HG02610 (cell line): ENCODE measurements around the gene ATG13.
A peak's percentile ranks its signal among the peaks of the same experiment; 100 is the strongest.
"Not testable (repeated sequence)": the region's sequence is repeated elsewhere in the genome, so short reads cannot be mapped to it uniquely, and the experiment has no call there.

Experiments
- ATAC-seq: cut with Tn5 transposase; IDR thresholded peaks from one replicate; pipeline ENCODE4 v1.9.1; 2021; ENCODE audit warnings: mild to moderate bottlenecking, moderate library complexity; ENCODE audit not compliant: unreplicated experiment

Gene ATG13

DNA sequence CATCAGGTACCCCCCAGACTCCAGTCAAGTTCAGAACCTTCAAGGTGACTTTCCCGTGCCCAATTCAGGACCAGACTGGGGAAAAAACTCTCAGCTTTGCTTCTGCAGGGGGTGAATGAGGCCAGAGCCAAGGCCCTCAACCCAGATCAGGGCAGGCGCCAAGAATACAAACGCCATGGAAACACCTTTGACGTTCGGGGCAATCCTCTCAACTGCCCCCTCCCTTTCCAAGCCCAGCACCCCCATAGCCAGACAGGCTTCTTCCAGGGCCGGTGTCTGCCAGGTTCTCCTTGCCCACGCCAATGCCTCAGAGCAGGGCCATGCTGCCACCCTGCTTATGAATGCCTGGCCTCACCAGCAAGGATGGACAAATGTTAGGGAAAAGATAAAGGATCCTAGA lies 77.3 kb downstream of the ATG13 start:
- ATAC-seq: no peak

DNA sequence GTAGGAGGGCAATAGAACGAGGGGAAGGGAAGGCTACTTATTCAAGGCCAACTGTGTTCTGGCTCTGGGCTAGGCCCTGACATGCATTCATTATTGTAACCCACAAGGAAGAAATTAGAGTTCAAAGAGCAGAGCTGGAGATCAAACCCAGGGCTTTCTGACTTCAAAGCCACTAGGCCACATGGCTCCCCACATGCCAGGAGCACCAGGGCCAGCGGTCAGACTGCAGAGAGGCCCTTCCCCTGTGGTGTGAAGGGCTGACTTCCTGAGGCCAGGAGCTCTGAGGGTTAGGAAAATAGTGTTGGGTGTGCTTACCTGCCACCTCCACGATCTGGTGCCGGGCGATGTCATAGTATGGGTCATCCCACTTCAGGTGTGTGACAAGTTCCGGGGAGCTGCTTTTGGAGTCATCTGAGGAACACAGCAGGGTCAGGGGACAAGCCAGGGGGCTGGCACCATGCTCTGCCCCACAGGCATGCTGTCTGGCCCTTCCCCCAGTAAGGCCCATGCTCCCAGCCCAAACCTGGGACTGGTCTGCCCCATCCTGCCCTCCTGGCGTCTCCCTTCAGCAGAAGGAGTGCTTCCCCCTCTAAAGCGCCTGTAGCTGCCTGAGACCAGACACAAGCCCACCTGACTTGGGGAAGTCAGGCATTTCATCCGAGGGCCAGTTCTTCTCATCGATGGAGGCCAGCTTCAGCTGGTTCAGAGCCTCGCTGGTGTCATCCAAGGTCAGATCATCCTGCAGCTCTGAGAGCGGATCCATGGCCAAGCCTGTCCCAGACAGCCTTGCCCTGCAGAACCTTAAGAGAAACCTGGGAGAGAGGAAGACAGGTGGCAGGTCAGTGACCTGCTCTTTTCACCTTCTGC lies 78.2 kb downstream of the ATG13 start:
- ATAC-seq: no peak

DNA sequence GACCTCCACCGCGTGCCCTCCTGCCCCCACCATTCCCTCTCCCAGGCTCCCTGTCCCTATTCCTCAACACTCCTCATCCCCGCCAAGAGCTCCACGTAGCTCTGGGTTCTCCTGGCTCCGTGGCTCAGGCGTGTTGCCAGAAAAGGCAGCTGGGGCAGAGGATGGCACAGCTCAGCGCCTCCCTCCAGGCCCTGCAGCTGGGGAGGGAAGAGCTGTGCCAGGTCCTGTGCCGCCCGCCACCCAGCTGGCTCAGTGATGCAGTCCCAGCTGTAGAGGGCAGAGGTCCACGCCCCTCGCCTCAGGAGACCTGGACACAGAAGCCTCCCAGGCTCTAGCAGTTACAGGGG lies 78.8 kb downstream of the ATG13 start:
- no peak for ATAC-seq

DNA sequence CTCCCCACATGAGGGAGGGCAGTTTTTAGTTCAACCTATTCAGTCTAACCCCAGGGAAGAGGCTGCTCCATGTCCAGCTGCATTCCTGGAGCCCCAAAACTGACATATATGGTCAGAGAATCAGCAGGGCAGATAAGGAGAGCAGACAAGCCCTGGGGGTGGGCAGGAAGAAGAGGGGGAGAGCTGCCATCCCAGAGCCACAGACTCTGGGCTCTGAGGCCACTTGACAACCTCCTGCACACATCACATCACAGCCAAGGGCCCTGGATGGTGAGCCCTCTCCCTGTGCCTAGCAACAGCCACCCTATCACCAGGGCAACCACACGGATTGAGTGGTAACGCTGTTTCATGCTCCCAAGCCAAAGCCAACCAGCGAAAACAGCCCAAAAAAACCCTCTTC lies 80.0 kb downstream of the ATG13 start:
- no peak for ATAC-seq

DNA sequence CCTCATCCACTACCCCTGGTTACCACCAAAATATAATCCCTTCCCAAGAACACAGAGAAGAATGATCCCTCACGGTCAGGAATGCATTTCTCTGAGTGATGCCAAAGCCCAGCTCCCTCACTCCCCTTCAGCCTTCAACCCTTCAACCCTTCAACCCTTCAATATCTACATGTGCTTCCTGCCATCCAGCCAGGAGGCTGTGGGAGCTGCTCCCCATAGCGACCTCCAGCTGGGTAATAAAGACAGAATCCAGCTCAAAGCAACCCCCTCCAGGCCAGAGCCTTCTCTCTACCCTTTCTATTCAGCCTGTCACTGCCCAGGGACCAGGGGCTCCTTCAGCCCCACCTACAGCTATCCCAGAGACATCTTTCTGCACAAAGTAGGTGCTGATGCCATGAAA lies 80.4 kb downstream of the ATG13 start:
- ATAC-seq: no peak

DNA sequence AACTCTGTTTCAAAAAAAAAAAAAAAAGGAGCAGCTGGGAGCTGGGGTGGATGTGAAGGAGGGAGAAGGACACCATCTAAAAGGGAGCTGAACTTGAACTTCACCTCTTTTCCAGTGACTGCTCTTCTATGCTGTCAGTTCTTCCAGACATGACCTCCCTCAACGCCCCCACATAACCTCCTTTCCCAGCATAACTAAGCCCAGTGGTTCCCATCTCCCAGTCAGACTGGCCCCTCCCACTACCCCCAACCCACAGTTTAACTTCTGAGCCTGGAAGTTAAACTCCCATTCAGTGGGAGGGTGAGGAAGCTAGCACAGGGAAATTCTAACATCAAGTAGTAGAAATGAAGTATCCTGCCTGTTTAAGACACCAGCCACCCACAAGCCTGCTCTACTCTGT lies 81.2 kb downstream of the ATG13 start:
- no peak for ATAC-seq

DNA sequence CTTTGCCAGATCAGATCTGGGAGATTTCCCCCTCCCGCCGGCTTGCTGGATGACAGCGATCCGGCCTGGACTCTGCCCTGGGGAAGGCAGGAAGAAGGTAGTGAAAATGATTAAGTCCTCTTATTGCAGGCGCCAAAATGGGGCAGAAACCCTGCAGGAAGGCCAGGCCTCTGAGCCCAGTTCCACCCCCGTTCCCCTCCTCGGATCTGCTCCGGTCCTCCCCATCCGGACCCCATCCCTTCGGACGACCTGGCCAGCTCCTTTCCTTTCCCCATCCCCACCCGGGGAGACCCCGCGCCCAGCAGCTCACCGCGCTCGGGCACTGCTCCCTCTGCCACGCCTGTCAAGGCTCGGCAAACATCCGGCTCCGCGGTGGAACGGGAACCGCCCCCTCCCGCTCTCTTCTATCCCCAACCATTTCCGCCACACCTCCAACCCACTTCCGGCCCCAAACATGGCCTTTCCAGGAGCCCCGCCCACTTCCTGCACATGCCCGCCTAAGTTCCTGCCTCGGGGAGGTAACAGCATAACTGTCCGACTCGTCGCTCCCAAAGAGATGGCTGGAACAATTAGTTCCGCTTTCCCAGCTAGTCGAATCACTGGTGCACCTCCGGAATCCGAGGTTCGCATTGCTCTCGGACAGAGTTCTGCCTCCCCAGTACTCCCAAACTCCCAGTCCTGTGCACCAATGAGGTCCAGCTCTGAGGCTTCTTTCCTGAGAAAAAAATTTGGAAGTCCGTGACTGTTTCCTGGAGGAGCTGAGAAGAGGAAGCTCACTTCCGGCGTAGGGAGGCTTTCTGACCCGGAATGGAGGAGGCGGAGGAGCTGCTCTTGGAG lies 83.1 kb downstream of the ATG13 start, which contains the start of the genes ARHGAP1 and ZNF408:
ARHGAP1 (minus strand) TSS at position 379 of the 837 bp plus-strand sequence. CDS start 4,512 bp downstream, outside the sequence.
ZNF408 (plus strand) TSS at position 791 of the 837 bp plus-strand sequence; CDS start at position 808, 17 bp downstream.
- ATAC-seq: peak; percentile 90

DNA sequence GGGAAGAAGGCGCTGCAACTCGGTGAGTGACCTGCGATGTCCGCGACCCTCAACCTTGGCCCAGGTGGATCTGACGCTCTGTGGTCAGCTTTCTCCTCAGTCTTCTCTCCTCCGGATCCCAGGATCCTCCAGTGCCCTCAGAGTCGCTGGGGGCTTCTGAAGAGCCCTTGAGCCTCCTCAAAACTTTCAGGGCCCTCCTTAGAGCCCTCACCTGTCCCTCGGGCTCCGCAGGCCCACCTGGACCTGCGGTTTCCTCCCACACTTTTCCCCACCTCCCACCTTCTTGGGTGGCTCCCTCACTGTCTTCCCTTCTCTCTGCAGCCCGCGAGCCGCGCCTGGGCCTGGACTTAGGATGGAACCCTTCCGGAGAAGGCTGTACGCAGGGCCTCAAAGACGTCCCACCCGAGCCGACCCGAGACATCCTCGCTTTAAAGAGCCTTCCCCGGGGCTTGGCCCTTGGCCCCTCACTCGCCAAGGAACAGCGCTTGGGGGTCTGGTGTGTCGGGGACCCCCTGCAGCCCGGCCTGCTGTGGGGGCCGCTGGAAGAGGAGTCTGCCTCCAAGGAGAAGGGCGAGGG lies 83.8 kb downstream of the ATG13 start:
- ATAC-seq: no peak

DNA sequence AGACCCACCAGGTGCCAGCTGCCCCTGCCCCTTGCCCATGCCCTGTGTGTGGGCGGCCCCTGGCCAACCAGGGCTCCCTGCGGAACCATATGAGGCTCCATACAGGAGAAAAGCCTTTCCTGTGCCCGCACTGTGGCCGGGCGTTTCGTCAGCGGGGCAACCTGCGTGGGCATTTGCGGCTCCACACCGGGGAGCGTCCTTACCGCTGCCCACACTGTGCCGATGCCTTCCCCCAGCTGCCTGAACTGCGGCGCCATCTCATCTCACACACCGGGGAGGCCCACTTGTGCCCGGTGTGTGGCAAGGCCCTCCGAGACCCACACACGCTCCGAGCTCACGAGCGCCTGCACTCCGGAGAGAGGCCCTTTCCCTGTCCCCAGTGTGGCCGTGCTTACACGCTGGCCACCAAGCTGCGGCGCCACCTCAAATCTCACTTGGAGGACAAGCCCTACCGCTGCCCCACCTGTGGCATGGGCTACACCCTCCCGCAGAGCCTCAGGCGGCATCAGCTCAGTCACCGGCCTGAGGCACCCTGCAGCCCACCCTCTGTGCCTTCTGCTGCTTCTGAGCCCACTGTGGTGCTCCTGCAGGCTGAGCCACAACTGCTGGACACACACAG lies 87.8 kb downstream of the ATG13 start:
- no peak for ATAC-seq

DNA sequence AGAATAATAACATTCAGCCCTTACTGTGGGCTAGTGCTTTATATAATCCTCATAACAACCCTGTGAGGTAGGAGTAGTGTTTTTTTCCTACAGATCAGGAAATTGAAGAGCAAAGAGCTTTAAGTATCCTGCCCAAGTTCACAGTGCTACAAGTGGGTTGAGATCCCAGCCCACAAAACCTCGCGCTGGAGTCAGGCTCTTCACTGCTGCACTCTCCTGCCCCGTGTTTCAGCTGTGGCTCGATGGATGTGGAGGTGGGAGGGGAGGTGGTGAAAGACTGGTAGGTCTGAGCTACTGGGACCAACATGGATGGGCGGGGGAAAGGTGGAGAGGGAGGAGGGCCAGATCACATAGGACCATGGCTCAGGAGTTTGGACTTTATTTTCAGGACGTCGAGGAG lies 89.5 kb downstream of the ATG13 start:
- ATAC-seq: no peak

DNA sequence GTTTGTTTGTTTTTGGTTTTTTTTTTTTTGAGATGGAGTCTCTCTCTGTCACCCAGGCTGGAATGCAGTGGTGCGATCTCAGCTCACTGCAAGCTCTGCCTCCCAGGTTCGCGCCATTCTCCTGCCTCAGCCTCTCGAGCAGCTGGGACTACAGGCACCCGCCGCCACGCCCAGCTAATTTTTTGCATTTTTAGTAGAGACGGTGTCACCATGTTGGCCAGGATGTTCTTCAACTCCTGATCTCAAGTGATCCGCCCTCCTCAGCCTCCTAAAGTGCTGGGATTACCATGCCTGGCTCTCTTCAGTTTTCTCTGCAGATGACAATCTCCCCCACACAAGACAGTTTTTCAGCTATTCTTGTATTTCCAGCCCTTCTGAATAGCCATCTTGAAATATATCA lies 92.0 kb downstream of the ATG13 start:
- not testable (repeated sequence) for ATAC-seq

DNA sequence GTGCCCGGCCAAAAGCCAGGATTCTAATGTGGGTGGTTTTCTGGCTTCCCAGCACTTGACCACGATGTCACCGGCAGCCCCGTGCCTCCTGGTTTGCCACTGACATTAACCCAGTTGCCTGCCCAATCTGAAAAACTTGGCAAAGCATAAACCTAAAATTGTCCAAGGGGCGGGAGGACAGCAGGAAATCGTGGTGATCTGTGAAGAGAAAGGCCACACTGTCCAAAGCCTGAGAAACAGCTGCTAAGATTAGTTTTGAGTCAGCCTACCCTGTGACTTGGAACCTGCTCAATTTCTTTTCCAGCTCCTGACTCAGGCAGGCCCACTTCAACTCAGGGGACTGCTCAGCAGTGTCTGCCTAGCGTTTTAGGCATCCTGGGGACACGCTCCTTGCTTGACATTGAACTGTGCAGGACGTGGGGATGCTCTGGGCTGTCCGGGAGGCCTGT lies 93.5 kb downstream of the ATG13 start:
- no peak for ATAC-seq

DNA sequence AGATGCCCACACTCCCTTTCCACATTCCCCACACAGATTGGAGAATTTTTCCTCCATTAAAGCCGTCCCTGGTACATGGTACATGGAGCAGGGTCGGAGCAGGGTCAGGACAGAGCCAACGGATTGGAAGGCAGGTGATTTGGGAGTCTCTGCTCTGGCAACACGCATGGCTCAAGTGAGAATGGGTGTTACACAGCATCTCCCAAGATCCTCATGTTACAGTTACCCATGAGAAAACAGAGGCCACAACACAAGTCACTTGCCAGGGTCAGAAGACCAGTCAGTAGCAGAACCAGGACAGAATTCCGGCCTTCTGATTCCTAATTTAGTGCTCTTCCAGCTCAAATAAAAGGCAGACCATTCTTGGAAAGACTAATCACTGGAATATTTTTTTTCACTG lies 94.0 kb downstream of the ATG13 start:
- ATAC-seq: no peak

DNA sequence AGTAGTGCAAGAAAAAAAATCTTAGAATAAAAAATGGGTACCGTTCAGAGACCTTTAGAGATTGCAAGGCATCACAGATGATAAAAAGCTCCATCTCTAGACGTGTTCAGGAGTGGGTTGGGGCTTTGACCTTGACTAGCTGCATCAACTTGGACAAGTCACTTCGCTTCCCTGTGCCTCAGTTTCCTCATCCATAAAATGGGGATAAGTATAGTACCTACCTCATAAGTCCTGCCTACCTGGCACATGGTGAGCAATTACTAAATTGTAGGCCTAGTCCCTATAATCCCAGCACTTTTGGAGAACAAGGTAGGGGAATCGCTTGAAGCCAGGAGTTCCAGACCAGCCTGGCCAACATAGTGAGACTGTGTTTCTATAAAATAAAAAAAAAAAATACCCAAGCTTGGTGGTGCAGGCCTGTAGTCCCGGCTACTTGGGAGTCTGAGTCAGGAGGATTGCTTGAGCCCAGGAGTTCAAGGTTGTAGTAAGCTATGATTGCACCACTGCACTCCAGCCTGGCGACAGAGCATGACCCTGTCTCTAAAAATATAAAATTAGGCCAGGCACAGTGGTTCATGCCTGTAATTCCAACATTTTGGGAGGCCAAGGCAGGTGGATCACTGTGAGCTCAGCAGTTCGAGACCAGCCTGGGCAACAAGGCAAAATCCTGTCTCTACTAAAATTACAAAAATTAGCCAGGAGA lies 95.7 kb downstream of the ATG13 start:
- no peak for ATAC-seq

DNA sequence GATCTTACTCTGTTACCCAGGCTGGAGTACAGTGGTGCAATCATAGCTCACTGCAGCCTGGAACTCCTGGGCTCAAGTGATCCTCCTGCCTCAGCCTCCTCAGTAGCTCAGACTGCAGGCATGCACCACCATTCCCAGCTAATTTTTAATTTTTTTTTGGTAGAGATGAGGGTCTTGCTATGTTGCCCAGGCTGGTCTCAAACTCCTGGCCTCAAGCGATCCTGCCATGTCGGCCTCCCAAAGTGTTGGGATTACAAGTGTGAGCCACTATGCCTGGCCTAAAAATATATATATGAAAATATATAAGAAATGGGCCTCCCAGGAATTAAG lies 100.4 kb downstream of the ATG13 start:
- not testable (repeated sequence) for ATAC-seq

DNA sequence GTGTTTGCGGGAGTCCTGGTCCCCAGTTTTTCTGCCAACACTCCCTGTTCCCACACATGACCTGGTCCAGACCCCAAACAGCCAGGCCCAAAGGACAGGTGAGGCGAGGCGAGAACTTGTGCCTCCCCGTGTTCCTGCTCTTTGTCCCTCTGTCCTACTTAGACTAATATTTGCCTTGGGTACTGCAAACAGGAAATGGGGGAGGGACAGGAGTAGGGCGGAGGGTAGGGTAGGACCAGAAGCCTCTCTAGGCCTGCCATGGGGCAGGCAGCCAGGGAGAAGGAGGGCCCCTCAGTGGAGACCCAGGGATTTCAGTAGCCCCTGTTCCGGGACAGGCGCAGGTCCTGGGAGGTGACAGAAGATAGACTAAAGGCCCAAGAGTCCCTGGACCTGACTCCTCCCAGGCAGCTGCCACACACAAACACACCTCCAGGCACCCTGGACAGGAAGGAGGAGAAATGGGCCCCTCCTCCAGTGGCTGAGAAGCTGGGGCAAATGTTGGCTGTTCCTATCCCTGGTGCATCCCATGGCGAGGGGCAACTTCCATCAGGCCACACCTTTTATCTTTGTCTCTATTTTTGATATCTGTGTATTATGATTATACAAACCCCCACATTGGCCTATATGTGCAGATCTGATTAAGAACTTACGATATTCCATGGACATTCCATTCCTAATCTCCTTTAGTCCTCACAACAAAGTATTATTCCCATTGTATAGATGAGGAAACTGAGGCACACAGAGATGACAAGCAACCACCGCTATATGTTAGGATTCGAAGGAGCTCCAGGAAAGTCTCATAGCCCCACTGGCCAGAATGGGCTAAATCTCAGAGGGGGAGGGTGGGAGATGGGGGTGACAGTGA lies 101.0 kb downstream of the ATG13 start:
- no peak for ATAC-seq

DNA sequence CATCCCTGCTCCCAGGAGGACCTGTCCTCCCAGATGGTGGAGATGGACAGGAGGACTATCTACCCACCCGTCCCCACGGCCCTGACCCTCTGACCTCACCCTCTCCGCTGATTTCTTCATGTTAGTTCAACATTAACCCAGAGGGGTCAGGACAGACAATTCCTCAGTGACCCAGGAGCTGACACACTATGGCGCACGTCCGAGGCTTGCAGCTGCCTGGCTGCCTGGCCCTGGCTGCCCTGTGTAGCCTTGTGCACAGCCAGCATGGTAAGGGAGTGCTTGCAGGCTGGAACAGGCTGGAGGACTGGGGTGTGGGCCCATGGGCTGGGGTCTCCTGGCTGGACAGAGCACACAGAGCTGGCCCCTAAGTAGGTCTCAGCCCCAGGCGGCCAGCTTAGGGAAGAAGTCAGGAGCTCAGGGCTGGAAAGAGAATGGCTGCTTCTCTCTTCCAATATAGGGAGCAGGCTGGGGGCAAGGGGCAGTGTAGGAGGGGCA lies 101.7 kb downstream of the ATG13 start, which contains the start of gene F2:
F2 (plus strand) TSS at position 166 of the 495 bp plus-strand sequence; CDS start at position 189, 23 bp downstream.
- no peak for ATAC-seq

DNA sequence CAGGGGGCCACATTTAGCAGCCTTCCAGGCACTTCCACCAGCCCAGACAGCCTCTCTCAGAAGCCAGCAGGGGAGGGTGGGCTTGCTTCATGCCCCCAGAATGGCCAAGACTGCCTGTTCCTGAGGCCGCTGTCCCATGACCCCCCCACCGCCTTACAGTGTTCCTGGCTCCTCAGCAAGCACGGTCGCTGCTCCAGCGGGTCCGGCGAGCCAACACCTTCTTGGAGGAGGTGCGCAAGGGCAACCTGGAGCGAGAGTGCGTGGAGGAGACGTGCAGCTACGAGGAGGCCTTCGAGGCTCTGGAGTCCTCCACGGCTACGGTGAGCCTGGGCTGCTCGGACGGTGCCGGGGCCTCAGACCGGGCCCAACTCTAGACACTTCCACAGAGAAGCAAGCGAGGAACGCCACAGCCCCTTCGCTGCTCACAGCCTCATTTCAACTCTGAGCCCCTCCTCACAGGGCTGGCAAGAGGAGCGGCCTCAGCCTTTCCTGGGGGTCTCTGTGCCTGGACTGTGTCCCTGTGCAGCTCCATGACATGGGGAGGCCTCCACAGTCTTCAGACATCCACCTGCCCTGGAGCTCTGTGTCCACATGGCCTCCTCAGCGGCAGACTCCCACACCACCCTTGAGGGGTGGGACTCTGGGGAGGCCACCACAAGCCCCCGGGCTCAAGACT lies 102.3 kb downstream of the ATG13 start:
- no peak for ATAC-seq

DNA sequence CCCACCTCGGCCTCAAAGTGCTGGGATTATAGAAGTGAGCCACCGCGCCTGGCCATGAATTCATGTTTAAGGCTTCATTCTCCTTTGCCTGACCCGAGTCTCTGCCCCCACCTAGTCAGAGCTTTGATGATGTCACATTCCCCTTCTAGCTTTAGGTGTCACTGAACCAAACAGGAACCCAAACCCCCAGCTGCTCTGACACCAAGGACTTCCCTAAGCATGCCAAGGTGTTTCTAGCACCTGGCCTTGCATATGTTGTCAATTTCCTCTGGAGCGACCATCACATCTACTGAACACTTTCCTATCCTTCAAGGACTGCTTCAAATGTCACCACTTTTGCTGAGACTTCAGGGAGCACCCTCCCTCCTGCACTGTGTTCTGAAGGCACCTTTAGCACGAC lies 103.9 kb downstream of the ATG13 start:
- ATAC-seq: no peak
